NK-92 (cell line): ENCODE results near the gene CPEB1.
"Not testable (repeated sequence)": the region's sequence is repeated elsewhere in the genome, so short reads cannot be mapped to it uniquely, and the experiment has no call there.

ENCODE experiments used
- DNase-seq: peaks from one replicate; lab custom pipeline; 2025; ENCODE audit not compliant: unreplicated experiment; lab: John Stamatoyannopoulos, UW

Gene CPEB1

DNA sequence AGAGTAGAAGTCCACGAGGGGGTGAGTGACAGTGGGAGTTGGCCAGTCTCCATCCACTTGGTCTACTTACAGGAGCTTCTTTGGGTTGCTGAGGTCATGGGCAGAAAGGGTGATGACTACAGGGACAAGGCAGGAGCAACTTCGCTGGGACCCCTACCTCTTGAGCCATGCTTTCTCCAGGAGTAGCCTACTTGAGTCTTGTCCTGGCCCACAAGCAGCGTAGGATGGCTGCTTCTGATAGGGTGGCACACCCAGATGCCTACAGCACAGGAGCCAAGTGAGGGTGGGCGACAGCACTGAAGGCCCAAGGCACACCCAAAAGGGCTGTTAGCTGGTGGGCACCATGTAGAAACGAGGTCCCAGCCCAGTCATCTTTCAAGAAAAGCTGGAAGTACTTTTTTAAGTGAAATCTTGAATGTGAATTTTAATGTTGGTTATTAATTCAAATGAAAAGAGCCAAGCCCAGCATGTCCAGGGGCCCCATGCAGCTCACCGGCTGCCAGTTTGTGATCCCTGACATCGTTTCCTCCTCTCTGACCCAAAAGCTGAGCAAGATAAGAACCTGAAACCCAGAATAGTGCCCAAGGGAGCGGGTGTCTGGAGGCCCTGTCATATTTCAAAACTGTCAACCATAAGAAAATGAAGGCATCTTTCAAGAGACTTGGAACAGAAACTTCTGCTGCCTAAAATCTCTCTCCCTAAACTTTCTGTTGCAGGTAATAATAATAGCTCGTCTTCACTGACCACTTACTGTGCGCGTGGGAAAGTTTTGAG lies 2.2 kb upstream of the CPEB1 start:
- no peak for DNase-seq

- DNase-seq: no peak
Measured at GRCh38 chr15:82648257-82649103, 1.3 kb upstream of the CPEB1 start.

DNA sequence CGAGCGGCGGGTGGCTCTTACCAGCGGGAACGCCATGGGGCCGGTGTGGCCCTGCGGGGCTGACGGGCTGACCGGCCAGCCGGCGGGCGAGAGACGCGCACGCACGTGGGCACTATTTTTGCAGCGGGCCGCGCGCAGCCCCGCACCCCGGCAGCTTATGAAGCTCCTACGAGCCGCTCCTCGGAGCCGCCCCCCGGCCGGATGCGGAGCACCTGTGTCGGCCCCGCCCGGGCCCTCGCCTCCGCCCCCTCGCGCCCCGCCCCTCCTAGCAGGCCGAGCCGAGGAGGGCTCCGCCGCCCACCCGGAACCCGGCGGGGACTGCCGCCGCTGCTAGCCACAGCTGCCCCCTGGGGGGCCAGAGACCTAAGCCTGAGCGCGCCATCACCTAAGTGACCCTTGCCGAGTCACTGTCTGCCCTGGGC lies 683 bp upstream of the CPEB1 start:
- no peak for DNase-seq

DNA sequence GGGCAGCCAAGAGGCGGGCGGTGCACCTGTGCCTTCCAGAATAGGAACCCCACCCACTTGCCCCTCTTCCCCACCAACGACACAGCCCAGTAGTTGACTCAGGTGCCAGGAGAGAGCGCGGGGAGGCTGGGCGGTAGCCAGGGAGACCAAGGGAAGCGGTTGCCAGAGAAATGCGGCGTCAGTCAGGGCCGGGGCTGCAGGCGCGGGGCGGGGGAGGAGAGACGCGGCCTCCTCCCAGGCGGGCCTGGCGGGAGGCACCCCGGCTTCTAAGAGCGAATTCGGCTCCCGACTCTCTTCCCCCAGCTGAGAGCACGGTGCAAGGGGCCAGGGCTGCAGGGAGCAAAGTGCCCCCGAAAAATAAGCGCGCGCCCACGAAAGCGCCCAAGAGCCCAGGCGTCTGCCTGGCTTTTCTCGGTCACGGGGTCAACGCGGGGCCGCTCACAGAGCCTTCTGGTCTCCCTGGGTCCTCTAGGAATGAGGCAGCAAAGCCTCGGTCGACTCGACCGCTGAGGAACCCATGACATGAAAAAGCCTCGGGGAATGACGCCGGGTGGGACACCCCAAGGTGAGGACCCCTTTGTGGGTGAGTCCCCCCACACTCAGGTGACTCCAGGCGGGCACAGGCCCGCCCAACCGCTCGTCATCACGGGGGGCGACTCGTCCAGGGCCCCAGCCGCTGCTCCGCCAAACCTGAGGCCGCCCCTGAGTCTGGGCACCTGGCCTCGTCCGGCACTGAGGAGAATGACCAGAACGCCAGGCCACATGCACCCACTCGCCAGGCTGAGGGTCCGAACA lies 716 bp downstream of the CPEB1 start:
- no peak for DNase-seq

GRCh38 chr15:82644967-82645852 lies 2.0 kb downstream of the CPEB1 start:
- not testable (repeated sequence) for DNase-seq

DNA sequence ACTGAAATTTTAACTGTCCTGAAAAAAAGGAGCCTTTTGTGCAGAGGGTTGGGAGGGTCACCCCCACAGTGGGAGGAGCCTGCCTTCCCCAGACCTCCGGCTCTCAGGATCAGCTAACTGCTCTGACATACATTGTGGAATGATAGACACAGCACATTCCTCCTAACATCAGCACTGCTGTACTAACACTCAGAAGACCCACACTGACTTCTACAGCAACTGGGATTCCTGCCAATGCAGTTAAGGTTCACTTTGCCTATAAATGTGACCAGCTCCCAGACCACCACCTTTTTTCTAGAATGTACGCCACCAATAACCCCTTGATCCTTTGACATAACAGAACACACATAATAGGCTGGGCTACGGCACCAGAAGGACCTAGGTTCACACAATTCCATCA lies 3.2 kb downstream of the CPEB1 start:
- no peak for DNase-seq

- no peak for DNase-seq
Measured at GRCh38 chr15:82642656-82643055, 4.5 kb downstream of the CPEB1 start.

DNA sequence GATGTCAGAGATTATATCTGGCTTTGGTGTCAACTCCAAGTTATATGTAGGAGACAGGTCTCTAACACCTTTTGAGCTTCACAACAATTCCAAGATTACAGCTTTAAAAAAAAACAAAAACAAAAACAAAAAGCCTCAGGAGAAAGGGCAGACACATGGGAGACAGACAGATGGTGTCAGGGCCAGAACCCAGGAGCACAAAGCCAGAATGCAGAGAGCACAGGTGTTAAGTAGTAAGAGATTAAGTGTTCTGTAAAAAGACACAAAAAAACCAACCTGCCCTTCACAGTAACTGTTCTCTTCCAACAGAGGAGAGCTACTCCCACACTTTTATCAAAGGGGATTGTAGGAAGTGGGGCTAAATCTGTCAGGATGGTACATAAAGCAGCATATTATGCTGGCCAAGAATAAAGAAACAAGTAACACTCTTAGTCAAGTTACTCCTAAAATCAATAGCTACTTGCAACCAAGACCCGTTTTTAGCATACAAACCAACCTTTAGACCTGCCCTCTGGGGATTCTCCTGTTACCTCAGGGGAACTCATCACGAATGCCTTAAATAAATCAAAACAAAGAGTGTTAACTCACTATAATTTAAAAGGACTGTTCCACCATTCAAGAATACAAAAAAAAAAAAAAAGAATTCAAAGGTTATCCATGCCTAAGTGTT lies 5.9 kb downstream of the CPEB1 start:
- DNase-seq: no peak

DNA sequence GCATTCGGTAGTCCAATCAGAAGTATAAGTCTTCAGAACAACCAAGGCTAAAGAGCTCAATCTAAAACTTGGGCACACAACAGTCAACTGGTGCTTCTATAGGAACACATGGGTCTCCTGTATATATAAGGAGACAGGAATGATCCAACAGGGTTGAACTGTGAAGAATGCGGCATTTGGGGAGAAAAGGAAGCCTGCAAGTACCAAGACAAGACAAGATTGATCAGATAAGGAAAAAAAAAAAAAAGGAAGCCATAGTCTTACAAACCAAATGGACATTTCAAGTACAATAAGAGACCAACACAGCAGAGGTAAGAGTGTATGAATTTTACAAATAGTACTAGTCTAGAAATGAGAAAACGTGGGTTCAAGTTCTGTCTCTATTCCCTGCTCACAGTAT lies 6.5 kb downstream of the CPEB1 start:
- no peak for DNase-seq

GRCh38 chr15:82635798-82636197 lies 11.4 kb downstream of the CPEB1 start:
- DNase-seq: no peak

DNA sequence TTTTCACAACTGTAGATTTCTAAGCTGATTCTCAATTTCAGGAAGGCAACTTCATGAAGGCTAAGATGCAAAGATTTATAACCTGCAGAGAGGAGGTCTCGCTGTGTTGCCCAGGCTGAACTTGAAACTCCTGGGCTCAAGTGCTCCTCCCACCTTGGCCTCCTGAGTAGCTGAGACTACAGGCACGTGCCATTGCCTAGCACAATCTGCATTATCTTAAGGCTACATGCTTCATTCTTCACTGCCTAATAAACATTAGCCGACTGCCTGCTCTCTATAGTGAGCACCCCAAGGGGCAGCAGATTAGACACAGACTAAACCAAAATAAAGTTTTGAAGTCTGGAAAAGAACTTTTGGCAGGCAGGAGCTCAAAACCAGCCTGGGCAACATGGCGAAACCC lies 17.1 kb downstream of the CPEB1 start:
- no peak for DNase-seq

GRCh38 chr15:82625136-82625535 lies 22.0 kb downstream of the CPEB1 start:
- DNase-seq: no peak

DNA sequence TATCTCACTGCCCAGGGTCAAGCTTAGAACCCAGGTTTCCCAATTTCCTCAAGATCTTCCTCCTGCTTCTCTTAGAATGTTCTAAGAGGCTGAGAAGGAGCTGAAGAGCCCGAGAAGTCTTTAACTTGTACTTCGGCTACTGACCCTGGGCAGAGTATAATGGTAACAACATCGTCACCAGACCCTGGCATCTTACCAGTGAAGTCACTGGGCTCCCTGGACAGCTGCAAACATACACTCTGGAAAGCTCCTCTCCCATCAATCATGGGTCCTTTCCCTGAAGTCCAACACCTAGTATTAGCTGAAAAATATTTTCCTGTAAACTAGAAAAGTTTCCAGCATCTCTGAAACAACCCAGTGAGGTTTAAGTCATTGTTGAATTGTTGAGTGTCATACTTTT lies 22.7 kb downstream of the CPEB1 start:
- no peak for DNase-seq

GRCh38 chr15:82624008-82624407 lies 23.2 kb downstream of the CPEB1 start:
- no peak for DNase-seq

DNA sequence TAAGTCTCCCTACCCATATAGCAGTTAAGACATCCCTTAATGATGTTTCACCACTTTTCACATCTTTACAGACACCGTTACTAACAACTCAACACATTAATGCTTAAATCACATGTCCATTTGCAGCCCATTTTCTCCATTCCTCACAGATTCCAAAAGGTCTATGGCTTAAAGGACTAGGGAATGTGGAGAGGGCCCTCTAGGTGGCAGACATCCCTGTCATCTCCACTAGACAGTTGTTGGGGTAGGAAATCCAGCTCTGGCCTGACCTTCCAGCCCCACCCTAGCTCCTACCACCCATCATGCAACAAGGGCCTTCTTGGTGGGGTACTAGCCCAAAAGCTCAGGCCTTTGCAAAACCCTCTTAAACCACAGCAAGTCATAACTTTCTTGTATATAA lies 25.2 kb downstream of the CPEB1 start:
- no peak for DNase-seq

GRCh38 chr15:82613747-82614146 lies 33.4 kb downstream of the CPEB1 start:
- no peak for DNase-seq

DNA sequence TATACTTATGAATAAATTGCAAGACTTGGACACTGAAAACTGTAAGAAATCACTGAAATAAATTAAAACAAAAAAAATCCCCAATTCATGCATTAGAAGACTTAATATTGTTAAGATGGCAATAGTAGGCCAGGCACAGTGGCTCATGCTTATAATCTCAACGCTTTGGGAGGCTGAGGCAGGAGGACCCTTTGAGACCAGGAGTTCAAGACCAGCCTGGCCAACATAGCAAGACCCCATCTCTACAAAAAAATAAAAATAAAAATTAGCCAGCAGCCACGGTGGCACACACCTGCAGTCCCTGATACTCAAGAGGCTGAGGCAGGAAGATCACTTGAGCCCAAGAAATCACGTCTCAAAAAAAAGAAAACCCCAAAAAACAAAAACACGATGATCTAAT lies 35.8 kb downstream of the CPEB1 start:
- DNase-seq: no peak

DNA sequence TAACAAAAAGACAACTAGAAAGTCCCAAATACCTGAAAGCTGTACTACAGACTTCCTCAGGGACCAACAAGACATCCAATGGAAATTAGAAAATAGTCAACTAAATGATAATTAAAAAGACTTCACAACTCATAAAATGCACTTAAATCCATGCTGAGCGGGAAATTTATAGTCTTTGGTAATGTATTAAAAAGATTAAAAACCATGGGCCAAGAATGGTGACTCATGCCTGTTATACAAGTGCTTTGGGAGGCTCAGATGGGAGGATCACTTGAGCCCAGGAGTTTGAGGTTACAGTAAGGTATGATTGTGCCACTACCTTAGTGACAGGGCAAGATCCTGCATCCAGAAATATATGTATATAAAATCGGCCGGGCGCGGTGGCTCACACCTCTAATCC lies 45.0 kb downstream of the CPEB1 start:
- no peak for DNase-seq

GRCh38 chr15:82599862-82600261 lies 47.3 kb downstream of the CPEB1 start:
- no peak for DNase-seq

- no peak for DNase-seq
Measured at GRCh38 chr15:82597815-82598214, 49.3 kb downstream of the CPEB1 start.
